COLO829 (cell line): ENCODE data around the gene IKZF4.

Experiments
- DNase-seq: peaks from one replicate; pipeline ENCODE4 v3.0.0; 2012; ENCODE audit warnings: low spot score

The IKZF4 gene

DNA sequence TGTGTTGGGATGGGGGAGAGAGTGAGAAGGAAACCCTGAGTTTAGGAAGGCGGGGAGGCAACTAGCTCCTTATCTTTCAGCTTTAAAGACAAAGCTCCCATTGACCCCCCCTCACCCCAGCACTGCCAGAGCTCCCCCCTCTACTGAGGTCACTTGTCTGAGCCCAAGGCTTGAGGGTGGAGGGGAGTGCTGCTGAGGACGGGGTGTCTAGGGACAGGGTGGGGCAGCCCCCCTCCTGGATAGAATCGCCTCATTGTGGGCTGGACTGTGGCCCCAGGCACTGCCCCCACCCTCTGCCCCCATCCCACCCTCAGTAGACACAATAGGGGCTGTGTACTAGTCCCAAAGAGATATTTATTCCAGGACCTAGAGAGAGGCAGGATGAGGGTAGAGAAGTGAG is 62.1 kb downstream of the IKZF4 start:
- DNase-seq = peak; percentile 92

- DNase-seq = no peak
Measured at GRCh38 chr12:56084958-56085543, 64.2 kb downstream of the IKZF4 start.

GRCh38 chr12:56086096-56086495 is 65.3 kb downstream of the IKZF4 start:
- DNase-seq = no peak

GRCh38 chr12:56086608-56087007 is 65.8 kb downstream of the IKZF4 start:
- DNase-seq = no peak

GRCh38 chr12:56087220-56087619 is 66.4 kb downstream of the IKZF4 start:
- no peak for DNase-seq
